Medulla oblongata (tissue), 1 donor: ENCODE data around the gene GRIFIN.

Experiments
- DNase-seq: peaks from one replicate; pipeline ENCODE4 v3.0.0-alpha.2; 2015; ENCODE audit errors: extremely low spot score

GRIFIN gene

GRCh38 chr7:2512713-2513112 is 36.5 kb upstream of the GRIFIN start:
- no peak for DNase-seq

DNA sequence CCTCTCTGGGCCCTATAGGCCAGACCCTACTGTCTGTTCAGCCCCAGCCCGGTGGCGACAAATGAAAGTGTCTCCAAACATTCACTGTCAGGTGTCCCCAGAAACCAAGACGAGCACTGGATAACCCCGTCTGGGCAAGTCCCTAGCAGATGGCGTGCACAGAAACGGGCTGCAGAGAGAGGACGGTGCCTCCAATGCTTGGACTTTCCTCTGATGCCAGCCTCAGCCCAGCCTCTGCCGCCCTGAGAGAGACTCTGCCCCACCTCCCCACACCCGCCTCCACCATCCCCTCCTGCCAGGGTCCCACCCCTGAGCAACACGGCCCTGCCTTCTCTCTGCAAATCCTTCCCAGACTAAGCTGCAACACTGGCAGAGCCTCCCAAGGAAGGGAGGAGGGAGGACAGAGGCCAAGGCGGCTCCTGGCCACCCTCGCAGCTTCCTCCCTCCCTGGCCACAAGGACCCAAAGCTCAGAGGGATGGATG is 36.0 kb upstream of the GRIFIN start:
- peak; percentile 62 for DNase-seq

- no peak for DNase-seq
These were observed 35.6 kb upstream of the GRIFIN start for GRCh38 chr7:2511769-2512168.

GRCh38 chr7:2510909-2511768 is 34.9 kb upstream of the GRIFIN start:
- DNase-seq: peak; percentile 13

GRCh38 chr7:2510130-2510776 is 34.1 kb upstream of the GRIFIN start:
- DNase-seq: no peak

- no peak for DNase-seq
These were observed 33.2 kb upstream of the GRIFIN start for GRCh38 chr7:2509298-2509906.

GRCh38 chr7:2508327-2509215 is 32.4 kb upstream of the GRIFIN start:
- DNase-seq: no peak

DNA sequence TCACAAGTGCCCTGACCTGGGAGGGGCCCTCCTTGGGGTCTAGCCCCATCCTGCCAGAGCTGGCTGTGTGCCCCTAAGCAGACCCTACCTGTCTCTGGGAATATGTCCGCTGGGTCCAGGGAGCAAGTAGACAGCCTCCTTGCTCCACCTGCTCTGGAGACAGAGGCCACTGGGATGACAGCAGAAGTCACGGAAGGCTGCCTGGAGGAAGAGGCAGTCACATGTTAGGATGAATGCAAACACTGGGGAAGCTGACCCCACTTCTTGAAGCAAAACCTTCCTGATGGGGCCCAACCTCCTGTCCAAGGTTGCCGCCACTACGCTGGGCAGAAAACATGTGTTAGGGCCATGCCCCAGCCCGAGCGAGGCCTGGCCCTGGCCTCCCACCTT is 31.7 kb upstream of the GRIFIN start:
- DNase-seq: no peak

DNA sequence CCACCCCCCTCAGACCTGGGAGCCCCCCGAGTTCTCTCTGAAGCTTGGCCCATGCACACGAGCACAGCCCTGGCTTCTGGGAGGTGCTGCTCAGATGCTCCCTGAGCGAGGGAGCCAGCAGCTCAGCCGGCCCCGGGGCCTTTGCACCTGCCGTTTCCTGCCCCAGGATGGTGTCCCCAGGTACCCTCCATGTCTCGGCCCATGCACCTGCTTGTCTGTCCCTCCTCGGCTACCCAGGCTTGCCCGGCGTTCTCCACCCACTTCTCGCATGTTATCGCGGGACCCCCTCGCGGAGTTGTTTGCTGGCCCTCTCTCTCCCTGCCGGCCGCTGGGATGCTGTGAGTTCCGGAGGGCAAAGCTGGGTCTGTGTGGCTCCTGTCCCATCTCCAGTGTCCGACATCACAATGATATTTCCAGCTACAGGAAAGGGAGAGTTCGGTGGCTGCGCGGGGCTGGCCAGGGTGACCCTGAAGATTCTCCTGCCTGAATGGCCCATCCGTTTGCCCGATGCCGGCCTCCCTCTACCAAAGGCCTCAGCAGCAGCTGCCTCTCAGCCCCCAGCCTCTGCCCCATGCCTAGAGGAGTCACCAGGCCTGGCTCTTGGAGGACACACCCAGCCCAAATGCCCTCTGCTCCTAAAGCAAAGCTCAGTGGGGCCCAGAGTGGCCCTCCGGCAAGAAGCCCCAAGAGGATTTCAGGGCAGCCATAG is 31.2 kb upstream of the GRIFIN start:
- DNase-seq: no peak

- DNase-seq: no peak
These were observed 29.2 kb upstream of the GRIFIN start for GRCh38 chr7:2505401-2505800.

GRCh38 chr7:2504889-2505375 is 28.7 kb upstream of the GRIFIN start:
- DNase-seq: no peak

DNA sequence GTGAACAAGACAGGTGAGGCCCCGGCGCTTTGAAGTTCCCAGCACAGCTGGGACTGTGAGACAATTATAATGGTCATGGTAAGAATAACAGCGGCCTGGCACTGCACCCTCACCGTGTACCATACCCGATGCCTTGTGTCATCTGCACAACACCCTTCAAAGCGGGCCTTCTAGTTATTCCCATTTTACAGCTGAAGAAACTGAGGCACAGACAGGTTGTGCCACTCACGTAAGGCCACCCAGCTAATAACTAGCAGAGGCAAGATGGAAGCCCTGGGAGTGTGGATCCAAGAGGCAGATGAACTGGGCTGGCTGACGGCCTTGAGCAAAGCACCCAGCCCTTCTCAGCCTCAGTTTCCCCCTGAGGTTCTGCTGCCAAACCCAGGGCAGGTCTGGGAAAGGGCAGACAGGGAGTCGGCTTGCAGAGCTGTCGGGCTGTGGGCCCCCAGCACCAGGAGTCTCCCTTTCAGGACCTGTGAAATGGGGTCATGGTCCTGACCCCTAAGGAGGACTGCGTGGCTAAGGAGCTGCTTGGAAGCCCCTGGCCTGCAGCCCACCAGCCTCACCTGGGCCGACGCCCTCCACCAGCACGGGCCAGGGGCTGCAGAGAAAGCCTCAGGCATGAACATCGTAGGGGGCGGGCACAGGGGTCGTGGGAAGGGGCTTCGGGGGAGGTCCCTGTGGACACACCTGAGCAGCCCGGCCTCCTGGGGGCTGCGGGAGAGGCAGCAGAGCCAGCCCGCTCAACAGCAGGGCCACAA is 28.1 kb upstream of the GRIFIN start:
- no peak for DNase-seq

DNA sequence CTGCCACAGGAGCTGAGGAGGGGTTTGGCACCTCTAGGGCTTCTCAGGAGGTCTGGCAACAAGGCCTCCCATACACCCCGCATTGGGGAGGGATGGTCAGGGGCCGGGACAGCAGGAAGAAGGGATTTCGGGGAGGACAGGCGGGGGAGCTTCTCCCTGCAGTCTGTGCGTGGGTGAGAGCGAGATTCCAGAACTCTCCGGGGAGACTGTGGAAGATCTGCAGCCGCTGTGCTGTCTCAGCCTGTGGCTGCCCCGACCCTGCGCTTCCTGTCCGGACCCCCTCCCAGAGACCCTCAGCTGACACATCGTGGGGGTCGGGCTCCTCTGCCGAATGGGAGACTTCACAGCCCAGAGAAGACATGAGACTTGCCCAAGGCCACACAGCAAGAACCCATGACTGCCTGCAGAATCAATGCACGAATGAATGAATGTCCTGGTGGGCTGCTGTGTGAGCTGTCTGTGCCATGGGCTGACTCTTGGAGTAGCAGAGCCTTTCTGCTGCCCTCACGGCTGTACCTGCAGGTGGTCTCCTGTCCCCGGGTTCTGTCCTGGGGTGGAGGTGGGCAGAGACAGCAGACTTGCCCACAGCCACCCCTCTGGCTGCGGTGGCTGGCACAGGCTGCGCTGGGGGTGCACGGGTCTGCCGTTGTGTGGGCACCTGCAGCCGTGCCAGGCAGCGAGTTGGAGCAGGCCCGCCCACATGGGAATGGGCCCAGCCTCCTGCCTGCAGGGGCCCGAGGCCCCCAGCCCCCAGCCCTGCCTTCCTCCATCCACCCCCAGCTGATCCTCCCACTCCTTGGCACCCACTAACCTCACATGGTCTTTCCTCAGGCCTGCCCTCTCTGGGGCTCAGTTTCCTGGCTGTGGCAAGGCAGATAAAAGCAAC is 27.1 kb upstream of the GRIFIN start:
- DNase-seq: no peak

- no peak for DNase-seq
These were observed 26.4 kb upstream of the GRIFIN start for GRCh38 chr7:2502647-2502966.

DNA sequence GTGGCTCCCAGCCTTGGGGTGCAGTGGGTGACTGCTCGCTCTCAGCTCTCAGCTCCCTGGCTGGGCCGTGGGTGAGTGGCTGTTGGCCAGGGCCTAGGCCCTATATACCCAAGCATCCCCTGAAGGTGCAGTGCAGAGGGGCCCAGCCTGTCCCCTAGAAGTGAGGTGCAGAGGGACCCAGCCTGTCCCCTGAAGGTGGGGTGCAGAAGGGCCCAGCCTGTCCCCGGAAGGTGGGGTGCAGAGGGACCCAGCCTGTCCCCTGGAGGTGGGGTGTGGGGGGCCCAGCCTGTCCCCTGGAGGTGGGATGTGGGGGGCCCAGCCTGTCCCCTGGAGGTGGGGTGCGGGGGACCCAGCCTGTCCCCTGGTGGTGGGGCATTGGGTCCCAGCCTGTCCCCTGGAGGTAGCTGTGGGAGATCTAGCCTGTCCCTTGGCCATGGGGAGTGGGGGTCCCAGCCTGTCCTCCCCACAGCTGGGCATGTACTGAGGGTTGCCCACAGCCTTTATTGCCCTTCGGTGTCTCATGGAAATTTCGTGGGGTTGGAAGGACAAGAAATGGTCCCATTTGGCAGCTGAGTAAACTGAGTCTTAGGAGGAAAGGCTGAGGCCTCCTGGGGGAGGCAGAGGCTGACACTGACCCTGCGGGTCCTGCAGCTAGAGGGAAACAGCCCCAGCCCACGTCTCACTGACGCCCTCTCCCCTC is 25.9 kb upstream of the GRIFIN start:
- DNase-seq: no peak

- DNase-seq: no peak
These were observed 24.5 kb upstream of the GRIFIN start for GRCh38 chr7:2500701-2501100.

- DNase-seq: no peak
These were observed 23.7 kb upstream of the GRIFIN start for GRCh38 chr7:2499719-2500430.

- DNase-seq: no peak
These were observed 23.0 kb upstream of the GRIFIN start for GRCh38 chr7:2499181-2499580.
